ENCODE data around the gene JHY.
A peak's percentile ranks its signal among the peaks of the same experiment; 100 is the strongest.

The JHY gene

GRCh38 chr11:122898799-122899198 is 16.2 kb downstream of the JHY start:
- no peak for DNase-seq (ENCODE audit: low read depth)
- no peak for TF ChIP-seq CTCF (IDR thresholded peaks at IDR 0.05; ENCODE audit: control insufficient read depth, insufficient read depth, low read depth, low read length, missing control alignments)

DNA sequence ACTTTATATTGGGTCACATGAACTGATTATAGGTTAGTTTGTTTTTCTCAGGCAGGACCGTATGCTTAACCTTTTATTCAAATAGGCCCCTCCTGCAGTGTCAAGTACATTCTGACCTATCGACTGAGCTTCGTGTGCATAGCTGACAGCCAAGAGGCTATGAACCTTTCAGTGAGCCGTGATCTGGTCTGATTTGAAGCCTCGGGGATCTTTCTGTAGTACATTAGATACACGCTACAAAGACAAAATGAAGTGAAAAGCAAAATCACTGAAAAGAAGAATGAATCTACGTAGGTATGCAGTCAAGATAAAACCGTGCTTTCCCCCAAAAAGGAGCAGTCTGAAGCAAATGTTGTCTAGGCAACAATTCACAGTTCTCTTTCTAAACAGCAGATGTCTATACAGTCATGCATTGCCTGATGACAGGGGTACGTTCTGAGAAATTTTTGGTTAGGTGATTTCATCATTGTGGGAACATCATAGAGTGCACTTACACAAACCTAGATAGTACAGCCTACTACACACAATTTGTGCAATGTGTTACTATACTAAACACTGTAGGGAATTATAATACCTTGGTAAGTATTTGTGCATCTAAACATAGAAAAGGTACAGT is 18.1 kb downstream of the JHY start:
- no peak for TF ChIP-seq CTCF (IDR thresholded peaks at IDR 0.05; ENCODE audit: control insufficient read depth, insufficient read depth, low read depth, low read length, missing control alignments)
- DNase-seq (ENCODE audit: low read depth), result peak; percentile 7
- no peak overlapping the region for H3K4me3 ChIP-seq (ENCODE audit: control insufficient read depth, low read depth, low read length)

More at GRCh38 chr11:122898799-122899198, 16.2 kb downstream of the JHY start:
- no peak overlapping the region for H3K4me3 ChIP-seq (ENCODE audit: control insufficient read depth, low read depth, low read length)

DNA sequence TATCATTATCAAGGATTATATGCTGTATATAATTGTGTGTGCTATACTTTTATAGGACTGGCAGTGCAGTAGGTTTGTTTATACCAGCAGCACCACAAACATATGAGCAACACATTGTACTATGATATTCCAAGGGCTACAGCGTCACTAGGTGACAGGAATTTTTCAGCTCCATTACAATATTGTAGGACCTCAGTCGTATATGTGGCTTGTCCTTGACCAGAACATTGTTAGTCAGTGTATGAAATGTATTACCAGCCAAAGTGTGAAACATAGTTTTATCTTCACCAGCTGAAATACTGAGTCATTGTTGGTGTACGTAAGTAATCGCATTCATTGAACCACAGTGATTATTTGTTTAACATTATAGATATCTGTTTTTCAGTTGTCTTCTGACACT is 20.4 kb downstream of the JHY start:
- H3K4me3 ChIP-seq (ENCODE audit: control insufficient read depth, low read depth, low read length), result no peak overlapping the region
- no peak for TF ChIP-seq CTCF (IDR thresholded peaks at IDR 0.05; ENCODE audit: control insufficient read depth, insufficient read depth, low read depth, low read length, missing control alignments)
- DNase-seq (ENCODE audit: low read depth), result no peak

GRCh38 chr11:122910775-122911174 is 28.2 kb downstream of the JHY start:
- H3K4me3 ChIP-seq (ENCODE audit: control insufficient read depth, low read depth, low read length), result no peak overlapping the region
- peak; percentile 27 for DNase-seq (ENCODE audit: low read depth)
- TF ChIP-seq CTCF (IDR thresholded peaks at IDR 0.05; ENCODE audit: control insufficient read depth, insufficient read depth, low read depth, low read length, missing control alignments), result peak; percentile 55

DNA sequence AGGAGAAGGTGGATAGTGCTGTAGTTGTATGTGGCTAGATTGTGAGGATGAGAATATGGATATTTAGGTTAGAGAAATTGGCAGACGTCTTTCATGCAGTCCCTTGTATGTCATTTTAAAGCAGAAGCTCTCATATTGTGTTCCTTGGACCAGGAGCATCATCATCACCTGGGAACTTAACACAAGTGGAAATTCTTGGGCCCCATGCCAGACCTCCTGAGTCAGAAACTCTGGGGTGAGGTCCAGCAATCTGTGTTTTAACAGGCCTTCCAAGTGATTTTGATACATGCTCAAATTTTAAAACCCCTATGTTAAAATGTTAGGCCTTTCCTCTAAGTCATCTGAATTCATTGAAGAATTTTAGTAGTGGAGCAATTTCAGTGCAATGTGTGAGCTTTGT is 34.8 kb downstream of the JHY start:
- peak; percentile 13 for DNase-seq (ENCODE audit: low read depth)
- no peak overlapping the region for H3K4me3 ChIP-seq (ENCODE audit: control insufficient read depth, low read depth, low read length)
- TF ChIP-seq CTCF (IDR thresholded peaks at IDR 0.05; ENCODE audit: control insufficient read depth, insufficient read depth, low read depth, low read length, missing control alignments), result no peak

GRCh38 chr11:122918734-122919133 is 36.2 kb downstream of the JHY start:
- no peak overlapping the region for H3K4me3 ChIP-seq (ENCODE audit: control insufficient read depth, low read depth, low read length)
- DNase-seq (ENCODE audit: low read depth), result no peak
- TF ChIP-seq CTCF (IDR thresholded peaks at IDR 0.05; ENCODE audit: control insufficient read depth, insufficient read depth, low read depth, low read length, missing control alignments), result no peak

Data from AG09309 (cell line).